Measurements from ENCODE around the gene CYTH1. TPM values are rescaled to one million over a fixed set of nuclear protein-coding genes. Genes with fewer than 3 reads are reported as not detected.

Gene CYTH1
- total and polyA plus RNA-seq, 2 donors (not counting 1 experiment from before 2014, with no cell fraction given) = 255 to 353 TPM

DNA sequence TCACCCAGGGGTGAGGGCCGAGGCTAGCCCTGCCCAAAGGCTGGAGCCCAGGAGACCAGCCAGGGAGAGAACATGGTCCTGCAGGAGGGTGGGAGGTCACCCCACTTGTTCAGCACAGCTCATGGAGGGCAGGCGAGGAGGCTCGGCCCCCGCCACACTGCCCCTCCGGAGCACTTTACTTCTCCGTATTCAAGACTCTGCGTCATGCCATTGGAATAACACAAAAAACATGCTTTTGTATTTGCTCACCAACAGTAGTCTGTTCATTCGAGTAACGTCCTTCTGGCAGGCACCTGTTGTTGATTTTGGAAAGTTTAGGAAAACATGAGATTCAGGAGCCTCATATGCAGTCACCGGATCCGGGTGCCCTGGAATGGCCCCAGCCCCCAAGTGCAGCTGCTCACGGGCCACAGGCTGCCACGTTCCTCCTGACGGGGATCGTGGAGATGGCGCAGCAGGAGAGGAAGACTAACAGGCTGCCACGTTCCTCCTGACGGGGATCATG lies 123.7 kb downstream of the CYTH1 start:
- Mint-ChIP-seq H3K27me3 (no peaks in the 10 kb centered on the region), H3K4me1 (no peaks in the 10 kb centered on the region), H3K27ac (no peak overlapping the region), H3K9me3 (ENCODE audit: insufficient read depth) (no peaks in the 10 kb centered on the region), H3K4me3 (no peak overlapping the region)
- Histone ChIP-seq H3K79me2 (ENCODE audit: control insufficient read depth, insufficient read depth, low read length) (no peaks in the 10 kb centered on the region), H3K27ac (ENCODE audit: low read length in 2 of 2) (no peak overlapping the region), H3K9me3 (ENCODE audit: control extremely low read depth in 1 of 3, control insufficient read depth in 2 of 3, insufficient read depth in 1 of 3, low read length in 2 of 3) (no peaks in the 10 kb centered on the region), H3K4me2 (replicated peaks; ENCODE audit: low read depth, low read length, poor library complexity, severe bottlenecking) (no peak overlapping the region), H4K20me1 (ENCODE audit: control insufficient read depth, insufficient read depth, low read length, poor library complexity, severe bottlenecking) (no peaks in the 10 kb centered on the region), H3K36me3 (replicated peaks in 1 of 2; ENCODE audit: control extremely low read depth in 1 of 2, control insufficient read depth in 1 of 2, extremely low read depth in 1 of 2, insufficient read depth in 2 of 2, low read length in 1 of 2) (no peaks in the 10 kb centered on the region), H3K9ac (ENCODE audit: low read length) (no peak overlapping the region), H3K4me3 (ENCODE audit: control extremely low read depth in 1 of 5, extremely low read depth in 1 of 5, insufficient read depth in 1 of 5, low read depth in 2 of 5, low read length in 4 of 5) (no peak overlapping the region), H3K27me3 (replicated peaks in 1 of 4; ENCODE audit: control extremely low read depth in 1 of 4, control insufficient read depth in 3 of 4, insufficient read depth in 4 of 4, low read length in 3 of 4) (no peaks in the 10 kb centered on the region), H2AFZ (ENCODE audit: insufficient read depth, low read depth, low read length, poor library complexity, severe bottlenecking) (no peak overlapping the region), H3K4me1 (ENCODE audit: control insufficient read depth in 2 of 2, insufficient read depth in 2 of 2, low read length in 2 of 2) (no peaks in the 10 kb centered on the region)
- CTCF ChIA-PET = no interaction called here
- no peak for DNase-seq
- TF ChIP-seq EZH2 (IDR thresholded peaks at IDR 0.05; ENCODE audit: borderline replicate concordance, insufficient read depth, low read depth, low read length, poor library complexity, severe bottlenecking) = no peak
- TF ChIP-seq, protein P1, sequence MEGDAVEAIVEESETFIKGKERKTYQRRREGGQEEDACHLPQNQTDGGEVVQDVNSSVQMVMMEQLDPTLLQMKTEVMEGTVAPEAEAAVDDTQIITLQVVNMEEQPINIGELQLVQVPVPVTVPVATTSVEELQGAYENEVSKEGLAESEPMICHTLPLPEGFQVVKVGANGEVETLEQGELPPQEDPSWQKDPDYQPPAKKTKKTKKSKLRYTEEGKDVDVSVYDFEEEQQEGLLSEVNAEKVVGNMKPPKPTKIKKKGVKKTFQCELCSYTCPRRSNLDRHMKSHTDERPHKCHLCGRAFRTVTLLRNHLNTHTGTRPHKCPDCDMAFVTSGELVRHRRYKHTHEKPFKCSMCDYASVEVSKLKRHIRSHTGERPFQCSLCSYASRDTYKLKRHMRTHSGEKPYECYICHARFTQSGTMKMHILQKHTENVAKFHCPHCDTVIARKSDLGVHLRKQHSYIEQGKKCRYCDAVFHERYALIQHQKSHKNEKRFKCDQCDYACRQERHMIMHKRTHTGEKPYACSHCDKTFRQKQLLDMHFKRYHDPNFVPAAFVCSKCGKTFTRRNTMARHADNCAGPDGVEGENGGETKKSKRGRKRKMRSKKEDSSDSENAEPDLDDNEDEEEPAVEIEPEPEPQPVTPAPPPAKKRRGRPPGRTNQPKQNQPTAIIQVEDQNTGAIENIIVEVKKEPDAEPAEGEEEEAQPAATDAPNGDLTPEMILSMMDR (IDR thresholded peaks at IDR 0.05) = no peak
- POLR2A ChIA-PET = no interaction called here
- intact Hi-C loops (cut with micrococcal nuclease) = no loop called here
- 96% methylated on average over 15 of the region's 18 CpGs for WGBS (ENCODE audit: insufficient coverage)
- ATAC-seq (ENCODE audit: low read depth) = no peak

DNA sequence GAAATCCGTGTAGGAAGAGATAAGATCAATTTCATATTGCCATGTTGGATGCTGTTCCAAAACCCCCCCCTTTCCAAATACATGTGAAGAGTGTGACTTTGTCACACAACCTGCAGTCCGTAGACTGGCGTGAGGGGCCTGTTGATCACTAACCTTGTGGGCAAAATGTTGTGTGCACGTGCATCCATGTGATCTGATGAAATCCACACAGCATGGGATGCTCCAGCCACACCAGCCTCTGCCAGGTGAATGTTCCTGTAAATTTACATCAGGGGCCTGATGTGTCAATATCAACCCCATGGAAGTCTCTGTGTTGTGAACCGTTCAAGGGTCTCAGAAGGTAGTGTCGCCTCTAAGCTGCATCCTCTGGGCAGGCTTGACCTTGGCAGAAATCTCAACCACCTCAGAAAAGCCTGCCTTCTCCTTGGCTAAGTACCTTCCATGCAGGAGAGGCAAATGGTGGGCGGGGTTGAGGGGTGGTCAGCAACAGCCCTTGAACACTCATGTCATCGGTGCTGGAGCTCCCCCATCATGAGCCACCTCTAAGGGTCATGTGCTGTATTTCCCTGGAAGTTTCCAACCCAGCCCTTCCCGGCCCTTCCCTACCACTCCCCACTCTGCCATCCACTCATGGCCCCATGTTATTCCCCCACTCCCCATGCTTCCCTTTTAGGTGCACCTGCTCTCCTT lies 126.7 kb downstream of the CYTH1 start:
- ChIA-PET POLR2A (no interaction called here), CTCF (no interaction called here)
- DNase-seq (no peak), ATAC-seq (ENCODE audit: low read depth) (no peak)
- no peak overlapping the region for H2AFZ ChIP-seq (ENCODE audit: insufficient read depth, low read depth, low read length, poor library complexity, severe bottlenecking)
- H3K27me3 ChIP-seq (replicated peaks in 1 of 4; ENCODE audit: control extremely low read depth in 1 of 4, control insufficient read depth in 3 of 4, insufficient read depth in 4 of 4, low read length in 3 of 4) = no peaks in the 10 kb centered on the region
- no peaks in the 10 kb centered on the region for H3K4me1 ChIP-seq (ENCODE audit: control insufficient read depth in 2 of 2, insufficient read depth in 2 of 2, low read length in 2 of 2)
- no peak overlapping the region for H3K4me3 Mint-ChIP-seq
- intact Hi-C loops (cut with micrococcal nuclease) = no loop called here
- H3K36me3 ChIP-seq (replicated peaks in 1 of 2; ENCODE audit: control extremely low read depth in 1 of 2, control insufficient read depth in 1 of 2, extremely low read depth in 1 of 2, insufficient read depth in 2 of 2, low read length in 1 of 2) = no peaks in the 10 kb centered on the region
- TF ChIP-seq, protein P1 (IDR thresholded peaks at IDR 0.05) = no peak
- TF ChIP-seq EZH2 (IDR thresholded peaks at IDR 0.05; ENCODE audit: borderline replicate concordance, insufficient read depth, low read depth, low read length, poor library complexity, severe bottlenecking) = no peak
- no peak overlapping the region for H3K4me2 ChIP-seq (replicated peaks; ENCODE audit: low read depth, low read length, poor library complexity, severe bottlenecking)
- H3K27me3 Mint-ChIP-seq = no peaks in the 10 kb centered on the region
- no peak overlapping the region for H3K4me3 ChIP-seq (ENCODE audit: control extremely low read depth in 1 of 5, extremely low read depth in 1 of 5, insufficient read depth in 1 of 5, low read depth in 2 of 5, low read length in 4 of 5)
- H3K9ac ChIP-seq (ENCODE audit: low read length) = no peak overlapping the region
- H3K27ac Mint-ChIP-seq = no peak overlapping the region
- 100% methylated on average over 6 of the region's 9 CpGs for WGBS (ENCODE audit: insufficient coverage)
- no peaks in the 10 kb centered on the region for H3K4me1 Mint-ChIP-seq
- H3K9me3 Mint-ChIP-seq (ENCODE audit: insufficient read depth) = no peaks in the 10 kb centered on the region
- H3K27ac ChIP-seq (ENCODE audit: low read length in 2 of 2) = no peak overlapping the region
- no peaks in the 10 kb centered on the region for H4K20me1 ChIP-seq (ENCODE audit: control insufficient read depth, insufficient read depth, low read length, poor library complexity, severe bottlenecking)
- H3K79me2 ChIP-seq (ENCODE audit: control insufficient read depth, insufficient read depth, low read length) = no peaks in the 10 kb centered on the region
- H3K9me3 ChIP-seq (ENCODE audit: control extremely low read depth in 1 of 3, control insufficient read depth in 2 of 3, insufficient read depth in 1 of 3, low read length in 2 of 3) = no peaks in the 10 kb centered on the region

Data from B cell (primary cell).